Posterior vena cava (tissue), 2 donors: ENCODE measurements around the gene ICA1. TPM values are rescaled to one million over a fixed set of nuclear protein-coding genes. Genes with fewer than 3 reads are reported as not detected.
"Not testable (repeated sequence)": the region's sequence is repeated elsewhere in the genome, so short reads cannot be mapped to it uniquely, and the experiment has no call there.

Experiments used
- DNase-seq: peaks from one replicate; pipeline ENCODE4 v3.0.0-alpha.2; 2020; ENCODE audit warnings: low spot score
- intact Hi-C, 2 donors: fragments of 100-400 bp; cut with DNase I; formaldehyde crosslinking; loops; one replicate each; pipeline versions ENCODE4 v1.14.1 to v1.14.2; 2022 to 2023
- total RNA-seq, 2 donors: library from RNA; stranded (reverse); fragmentation: NEBNext Ultra II Directional; extraction: Animal tissue kit (Norgen Biotek cat#: 25700); gene quantifications; one replicate each; pipeline ENCODE4 v1.2.1, GENCODE V29; 2021
- donor health status: DM: yes; HTN: yes; CAD: no.
- donor health status: DM: yes; HTN: yes; CAD: no.

Gene ICA1
- total RNA-seq, 2 donors from 2014 or later, result 9.4 to 11.8 TPM

DNA sequence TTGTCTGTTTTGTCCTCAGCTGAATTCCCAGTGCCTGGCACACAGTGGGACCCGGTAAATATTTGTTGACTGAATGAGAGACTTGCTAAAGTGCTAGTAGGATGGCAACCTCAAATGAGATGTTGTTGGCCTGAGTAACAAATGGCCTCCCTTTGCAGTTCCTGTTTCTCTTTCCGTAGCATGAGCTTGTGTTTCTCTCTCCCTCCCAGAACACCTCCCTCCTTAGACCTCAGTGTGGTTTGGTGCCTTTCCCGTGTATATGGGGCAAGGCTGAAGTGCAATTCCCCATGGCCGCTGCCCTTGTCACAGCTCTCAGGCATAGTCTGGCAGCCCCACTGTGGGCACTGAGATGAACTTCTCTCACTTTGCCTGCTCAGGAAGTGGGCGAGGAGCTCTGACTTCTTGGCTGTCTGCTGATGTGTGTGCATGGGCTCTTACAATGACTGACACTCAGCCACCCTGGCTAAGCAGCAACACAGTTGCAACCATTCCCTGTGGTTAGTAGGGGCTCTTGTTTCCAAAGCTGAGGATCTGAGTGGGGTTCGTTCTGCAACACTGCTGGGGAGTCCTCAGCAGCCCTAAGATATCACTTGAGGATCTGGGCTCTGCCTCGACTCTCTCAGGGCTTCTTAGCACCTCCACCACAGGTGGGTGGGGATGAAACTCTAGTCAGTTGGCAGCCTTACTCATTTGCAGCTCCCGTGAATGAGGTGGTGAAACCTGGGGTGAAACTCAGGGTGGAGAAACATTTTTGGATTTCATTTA, 136.1 kb downstream of the ICA1 start:
- no peak for DNase-seq
- intact Hi-C loops, result no loop called here

DNA sequence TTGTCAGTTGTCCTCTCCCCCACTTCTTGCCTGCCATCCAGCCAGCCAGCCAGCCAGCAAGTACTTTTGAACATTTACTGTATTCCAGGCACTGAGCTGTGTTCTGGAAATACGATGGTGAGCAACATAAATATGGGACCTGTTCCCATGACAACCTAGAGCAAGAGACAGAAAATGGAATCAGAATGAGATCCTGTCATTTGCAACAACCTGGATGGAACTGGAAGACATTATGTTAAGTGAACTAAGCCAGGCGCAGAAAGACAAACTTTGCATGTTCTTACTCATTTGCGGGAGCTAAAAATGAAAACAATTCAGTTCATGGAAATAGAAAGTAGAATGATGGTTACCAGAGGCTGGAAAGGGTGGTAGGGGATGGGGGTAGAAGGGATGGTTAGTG, 140.7 kb downstream of the ICA1 start:
- no peak for DNase-seq
- intact Hi-C loops, result no loop called here

DNA sequence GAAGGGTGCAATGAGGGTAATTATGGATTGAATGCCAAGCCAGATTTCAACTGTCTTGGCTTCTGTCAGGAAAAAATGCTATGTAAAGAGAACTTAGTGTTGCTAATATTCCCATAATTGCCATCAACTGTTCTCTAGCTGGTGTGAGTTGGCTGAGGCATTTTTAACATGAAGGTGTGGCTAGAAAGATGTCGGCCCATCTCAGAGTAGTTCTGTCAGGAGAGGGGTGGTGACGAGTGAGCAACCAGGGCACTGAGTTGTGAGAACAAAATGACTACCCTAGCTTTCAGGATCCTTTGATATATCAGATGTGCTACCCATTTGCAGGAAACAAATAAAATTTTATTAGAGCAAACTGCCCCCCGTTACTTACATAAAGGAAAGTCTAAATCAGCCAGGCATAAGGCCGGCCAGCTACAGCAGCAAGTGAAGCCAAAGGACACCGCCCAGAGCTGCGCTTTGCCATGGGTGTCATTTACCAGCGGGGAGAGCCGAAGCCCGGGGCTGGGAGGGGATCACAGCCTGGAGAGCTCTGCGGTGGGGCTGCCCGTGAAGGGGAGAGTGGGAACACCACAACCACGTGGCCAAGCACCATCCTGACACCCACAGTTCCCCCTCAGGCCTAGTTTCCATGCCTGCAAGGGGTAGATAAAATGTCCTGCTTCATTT, 141.4 kb downstream of the ICA1 start:
- no peak for DNase-seq
- intact Hi-C loops, result no loop called here

DNA sequence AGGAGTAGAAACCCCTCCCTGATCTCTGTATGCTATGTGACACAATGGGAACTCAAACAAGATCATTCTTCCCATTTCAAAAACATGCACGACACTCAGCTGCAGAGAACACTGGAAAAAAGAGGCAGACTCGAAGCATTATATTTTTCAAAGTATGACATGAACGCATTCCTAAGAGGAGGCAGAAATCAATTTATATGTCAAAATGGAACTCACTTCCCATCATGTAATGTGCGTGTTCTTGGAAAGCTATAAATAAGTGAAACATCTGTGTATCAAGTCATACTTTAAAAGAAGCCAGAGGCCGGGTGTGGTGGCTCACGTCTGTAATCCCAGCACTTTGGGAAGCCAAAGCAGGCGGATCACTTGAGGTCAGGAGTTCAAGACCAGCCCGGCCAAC, 142.7 kb downstream of the ICA1 start:
- no peak for DNase-seq
- intact Hi-C loops, result no loop called here

DNA sequence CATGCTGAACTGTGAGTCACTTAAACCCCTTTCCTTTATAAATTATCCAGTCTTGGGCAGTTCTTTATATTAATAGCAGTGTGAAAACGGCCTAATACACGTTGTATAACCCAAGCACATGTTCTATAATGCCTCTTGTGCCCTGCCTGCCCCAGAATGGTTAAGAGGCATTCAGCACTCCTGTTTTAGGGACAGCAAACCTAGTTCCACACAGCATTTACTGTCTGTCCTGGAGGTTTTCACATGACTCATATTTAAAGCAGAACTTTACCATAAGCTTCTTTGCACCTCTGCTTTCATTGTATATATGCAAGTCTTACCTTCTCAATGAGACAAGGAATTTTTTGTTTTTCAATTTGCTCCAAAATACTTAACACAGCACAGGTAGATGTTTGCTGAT, 144.8 kb downstream of the ICA1 start:
- intact Hi-C loops, result no loop called here
- no peak for DNase-seq

DNA sequence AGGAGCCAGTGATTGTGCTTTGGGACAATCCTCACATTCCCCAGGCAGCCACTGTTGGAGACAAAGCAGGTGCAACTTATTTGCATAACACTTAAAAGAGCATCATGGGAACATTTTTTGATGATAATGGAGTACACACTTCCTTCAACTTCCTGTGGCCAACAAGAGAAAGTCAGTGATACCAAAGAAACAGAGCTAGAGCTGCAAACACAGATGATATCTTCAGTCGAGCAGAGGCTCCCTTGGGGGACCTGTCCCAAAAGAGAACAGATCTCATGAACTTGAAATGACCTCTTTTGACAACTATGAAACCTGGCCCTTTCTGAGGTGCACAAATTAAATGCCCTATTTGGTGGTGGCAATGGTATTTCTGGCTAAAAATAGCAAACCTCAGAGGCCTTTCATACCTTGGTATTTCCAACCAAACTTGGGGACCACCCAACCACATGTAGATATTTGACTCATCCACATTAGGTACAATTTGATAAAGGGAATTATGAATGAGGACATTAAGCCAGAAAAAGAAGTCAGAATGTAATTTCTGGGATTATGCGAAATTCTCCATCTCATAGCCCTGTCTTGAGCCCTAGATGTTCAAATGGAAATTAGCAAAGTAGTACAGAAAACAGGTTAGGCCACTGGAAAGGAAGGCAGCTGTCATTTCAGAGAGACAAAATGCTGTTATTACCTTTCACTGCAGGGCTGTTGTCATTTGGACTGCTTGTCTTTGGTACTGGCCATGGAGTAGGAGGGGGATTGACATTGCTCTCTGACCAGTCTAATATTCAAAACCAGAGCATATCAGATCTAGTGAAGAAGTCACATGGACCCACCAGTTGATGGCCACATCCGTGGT, 146.2 kb downstream of the ICA1 start:
- intact Hi-C loops, result no loop called here
- DNase-seq, result no peak

DNA sequence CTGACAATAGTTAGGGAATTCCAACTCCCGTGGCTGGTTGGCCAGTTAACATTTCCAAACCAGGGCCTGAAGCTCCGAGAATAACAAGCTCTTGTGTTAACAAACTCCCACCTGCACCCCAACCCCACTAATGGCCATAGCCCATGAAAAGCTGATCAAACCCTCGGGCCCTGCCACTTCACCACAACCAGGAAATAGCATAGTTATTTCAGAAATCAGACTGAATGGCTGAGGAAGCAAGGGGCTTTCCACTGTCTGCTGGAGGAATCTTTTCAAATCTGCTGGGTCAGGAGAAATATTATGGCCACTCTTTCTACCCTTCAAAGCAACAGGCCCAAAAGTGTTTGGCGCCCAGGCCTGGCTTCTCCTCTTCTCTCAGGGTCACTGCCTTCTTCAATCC, 147.8 kb downstream of the ICA1 start:
- no peak for DNase-seq
- intact Hi-C loops, result no loop called here

DNA sequence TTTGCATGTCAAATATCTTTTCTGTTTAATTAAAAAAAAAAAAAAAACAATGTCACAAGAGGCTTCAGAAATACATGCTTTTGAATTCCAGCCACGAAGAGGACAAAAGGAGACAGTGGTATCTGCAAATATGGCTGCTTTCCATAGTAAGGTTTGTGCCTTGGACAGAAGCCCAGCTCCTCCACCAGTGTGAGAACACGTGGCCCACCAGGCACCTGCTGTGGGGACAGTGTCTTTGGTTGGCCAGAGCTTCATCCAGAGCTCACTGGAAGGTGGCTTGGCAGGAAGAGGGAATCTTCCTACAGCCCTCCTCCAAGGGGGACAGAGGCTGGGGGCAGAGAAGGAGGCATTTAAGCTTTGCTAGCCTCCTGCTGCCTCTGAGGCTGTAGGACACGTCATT, 148.8 kb downstream of the ICA1 start:
- DNase-seq, result no peak

DNA sequence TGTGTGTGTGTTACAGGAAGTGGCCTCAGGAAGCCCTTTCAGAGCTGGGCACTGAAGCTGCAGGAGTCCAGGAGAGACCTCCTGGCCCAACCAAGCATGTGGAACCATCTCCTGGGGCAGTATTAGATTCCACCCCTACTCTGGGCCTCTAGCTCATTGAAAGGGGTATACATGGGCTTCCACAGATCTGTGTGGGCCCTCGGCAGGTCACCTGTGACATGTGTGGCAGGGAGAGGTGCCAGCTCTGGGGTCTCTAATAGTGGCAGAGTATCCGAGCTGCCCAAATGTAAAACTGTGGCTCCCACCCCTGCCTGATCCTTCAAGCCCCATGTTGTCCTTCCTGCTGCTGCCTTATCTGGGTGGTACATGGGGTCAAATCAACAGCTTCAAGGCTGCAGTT, 149.3 kb downstream of the ICA1 start:
- DNase-seq, result no peak
- intact Hi-C loops, result no loop called here

More for the DNA sequence above, 148.8 kb downstream of the ICA1 start:
- intact Hi-C loops, result no loop called here

DNA sequence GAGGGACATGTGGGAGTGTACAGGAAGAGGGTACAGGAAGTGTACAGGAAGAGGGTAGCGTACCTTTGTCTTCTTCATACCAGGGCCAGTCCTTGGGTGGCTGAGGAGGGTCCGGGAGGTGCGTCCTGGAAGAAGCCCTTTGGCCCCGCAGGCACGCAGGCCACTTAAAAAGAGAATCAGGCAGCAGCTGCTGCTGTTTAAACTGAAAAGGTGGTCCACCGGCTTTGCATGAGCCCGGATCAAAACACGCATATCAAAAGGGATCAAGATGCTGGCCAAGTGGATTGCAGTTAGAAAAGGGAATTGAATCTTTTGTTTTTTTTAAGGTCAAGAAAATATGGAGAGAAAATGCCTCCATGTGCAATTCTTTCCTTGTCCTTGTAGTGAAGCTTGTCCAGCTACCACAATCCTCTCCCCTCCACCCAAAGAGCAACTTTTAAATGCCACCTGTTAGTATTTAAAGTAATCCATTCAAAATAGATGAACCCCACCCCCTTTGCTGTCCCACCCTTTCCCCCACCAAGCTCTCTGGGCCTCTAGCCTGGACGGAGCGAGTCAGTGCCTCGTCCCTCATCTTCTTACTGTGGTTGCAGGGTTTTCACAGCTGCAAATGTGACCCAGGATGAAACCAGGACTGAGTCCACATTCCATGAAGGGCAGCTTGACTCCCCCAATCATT, 150.5 kb downstream of the ICA1 start:
- intact Hi-C loops, result no loop called here

DNA sequence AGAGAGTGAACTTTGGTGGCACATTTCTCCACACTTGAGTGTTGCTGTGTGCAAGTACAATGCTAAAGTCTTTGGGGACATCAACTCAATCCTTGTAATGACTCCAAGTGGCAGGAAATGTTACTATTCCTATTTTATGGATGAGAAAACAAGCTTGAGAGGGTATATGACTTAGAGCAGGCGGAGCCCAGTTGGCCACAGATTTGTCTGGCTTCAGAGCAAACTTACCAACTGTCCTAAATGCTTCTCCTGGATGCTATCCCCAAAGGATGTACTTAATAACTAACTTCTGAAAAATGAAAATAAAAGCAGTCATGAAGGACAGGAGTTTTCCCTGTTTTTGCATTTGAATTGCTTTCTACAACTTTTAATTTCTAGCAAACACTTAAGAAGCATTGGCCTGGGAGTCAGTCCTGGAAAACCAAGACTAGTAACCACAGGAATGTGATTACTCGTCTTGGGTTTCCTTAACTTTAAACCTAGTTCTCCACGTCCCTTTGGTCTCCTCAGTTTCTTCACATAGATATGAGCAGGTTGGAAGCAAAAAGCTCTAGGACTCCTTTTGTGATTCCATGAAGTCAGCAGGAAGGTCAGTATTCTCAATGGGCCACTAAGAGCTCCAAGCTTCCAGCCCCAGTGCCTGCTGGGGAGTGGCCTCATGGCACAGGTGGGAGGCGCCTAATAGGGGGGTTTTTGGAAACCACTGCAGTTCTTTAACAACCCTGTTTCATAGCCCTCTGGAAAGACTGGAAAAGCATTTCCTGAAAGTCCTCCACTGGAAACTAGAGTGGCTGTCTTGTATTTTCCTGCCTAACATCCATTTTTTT, 152.6 kb downstream of the ICA1 start:
- intact Hi-C loops, result no loop called here
- DNase-seq, result no peak

More for the DNA sequence above, 150.5 kb downstream of the ICA1 start:
- DNase-seq, result no peak

DNA sequence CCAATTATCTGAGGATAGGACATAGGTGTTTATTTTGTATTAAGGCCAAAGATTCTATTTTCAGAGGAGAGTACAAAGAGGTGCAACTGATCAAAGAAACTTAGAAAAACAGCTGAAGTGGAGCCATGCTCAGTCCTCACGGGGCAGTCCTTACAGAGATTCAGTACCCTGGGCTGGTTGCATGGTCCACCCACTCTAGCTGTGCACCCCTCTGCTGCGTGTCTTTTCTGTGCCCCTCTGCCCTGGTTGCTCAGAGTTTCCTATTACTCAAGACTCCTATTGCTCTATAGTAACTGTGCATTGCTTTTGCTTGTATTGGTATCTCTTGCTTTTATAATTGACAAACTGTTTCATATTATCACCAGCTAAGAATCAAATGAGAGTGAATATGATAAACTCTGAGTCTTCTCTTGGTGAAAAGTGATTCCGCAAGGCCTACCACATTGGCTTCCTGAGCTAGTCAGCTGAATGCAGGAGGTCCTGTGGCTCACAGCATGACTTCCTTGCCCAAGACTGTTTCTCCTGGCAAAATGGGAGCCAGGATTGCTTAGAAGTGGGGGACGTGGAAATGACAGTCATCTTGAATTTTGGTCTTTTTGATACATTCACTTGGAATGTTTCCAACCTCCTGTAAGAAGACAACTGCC, 156.4 kb downstream of the ICA1 start:
- intact Hi-C loops, result no loop called here
- no peak for DNase-seq

DNA sequence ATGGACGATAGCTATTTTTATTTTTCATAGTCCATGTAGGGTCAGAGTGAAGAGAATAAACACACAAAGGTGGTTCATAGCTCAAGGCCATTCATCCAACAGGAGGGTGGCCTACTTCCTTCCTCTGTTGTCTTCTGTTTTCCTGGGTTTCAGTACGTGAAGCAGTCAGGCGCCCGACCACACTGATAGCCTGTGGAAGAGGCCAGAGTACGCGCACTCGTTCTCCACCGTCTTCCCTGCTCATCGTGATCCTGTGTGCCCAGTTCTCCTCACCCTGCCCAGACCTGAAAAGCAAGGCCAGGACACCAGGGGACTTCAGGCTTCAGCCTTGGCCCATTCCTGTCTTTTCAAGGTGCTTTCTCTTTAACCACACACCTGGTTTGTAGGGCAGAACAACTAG, 158.7 kb downstream of the ICA1 start:
- no peak for DNase-seq
- intact Hi-C loops, result no loop called here

DNA sequence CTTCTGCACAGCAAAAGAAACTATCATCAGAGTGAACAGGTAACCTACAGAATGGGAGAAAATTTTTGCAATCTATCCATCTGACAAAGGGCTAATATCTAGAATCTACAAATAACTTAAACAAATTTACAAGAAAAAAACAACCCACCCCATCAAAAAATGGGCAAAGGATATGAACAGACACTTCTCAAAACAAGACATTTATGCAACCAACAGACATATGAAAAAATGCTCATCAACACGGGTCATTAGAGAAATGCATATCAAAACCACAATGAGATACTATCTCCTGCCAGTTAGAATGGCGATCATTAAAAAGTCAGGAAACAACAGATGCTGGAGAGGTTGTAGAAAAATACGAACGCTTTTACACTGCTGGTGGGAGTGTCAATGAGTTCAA, 160.7 kb downstream of the ICA1 start:
- DNase-seq, intact Hi-C loops: not testable (repeated sequence)

DNA sequence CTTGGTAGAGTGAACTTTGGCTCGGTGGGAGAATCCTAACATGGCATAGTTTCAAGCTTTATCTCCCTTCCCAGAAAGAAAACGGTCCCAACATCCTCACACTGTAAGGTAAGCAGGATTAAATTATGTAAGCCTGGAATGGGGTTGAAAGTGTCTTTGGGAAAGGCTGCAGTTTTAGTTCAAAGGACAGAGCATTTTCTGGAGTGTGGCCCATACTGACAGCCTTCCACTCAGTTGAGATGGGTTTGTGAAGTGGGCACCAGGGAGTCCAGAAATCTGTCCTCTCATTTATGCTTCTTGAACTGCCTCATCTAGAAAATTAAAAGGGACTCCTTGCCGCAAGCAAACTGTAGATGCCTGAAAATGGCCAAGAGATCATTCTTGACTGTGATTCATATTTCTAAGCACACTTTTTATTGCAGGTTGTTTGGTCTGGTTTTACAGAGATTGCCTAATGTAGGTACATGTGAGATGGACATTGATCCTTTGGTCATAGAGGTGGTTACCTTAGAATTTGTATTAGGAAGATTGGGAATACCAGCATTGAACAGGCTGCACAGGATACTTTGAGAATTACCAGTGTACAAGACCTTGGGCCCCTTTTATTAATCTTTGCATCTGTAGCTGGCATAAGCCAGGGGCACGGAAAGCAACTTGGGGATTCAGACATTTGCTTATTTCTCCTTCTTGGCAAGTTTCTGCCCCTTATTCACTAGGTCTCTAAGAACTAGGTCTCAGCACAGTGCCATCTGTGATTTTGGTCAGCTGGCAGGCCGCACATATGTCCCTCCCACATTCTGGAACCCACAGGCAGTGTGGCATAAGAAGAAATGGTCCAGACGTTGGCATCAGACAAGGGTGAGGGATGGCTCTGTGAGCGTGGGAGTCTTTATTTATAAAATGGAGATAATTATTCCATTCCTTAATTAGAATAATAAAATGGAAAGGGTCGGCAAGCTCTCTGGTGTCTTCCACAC, 167.5 kb downstream of the ICA1 start:
- intact Hi-C loops, result no loop called here
- no peak for DNase-seq

DNA sequence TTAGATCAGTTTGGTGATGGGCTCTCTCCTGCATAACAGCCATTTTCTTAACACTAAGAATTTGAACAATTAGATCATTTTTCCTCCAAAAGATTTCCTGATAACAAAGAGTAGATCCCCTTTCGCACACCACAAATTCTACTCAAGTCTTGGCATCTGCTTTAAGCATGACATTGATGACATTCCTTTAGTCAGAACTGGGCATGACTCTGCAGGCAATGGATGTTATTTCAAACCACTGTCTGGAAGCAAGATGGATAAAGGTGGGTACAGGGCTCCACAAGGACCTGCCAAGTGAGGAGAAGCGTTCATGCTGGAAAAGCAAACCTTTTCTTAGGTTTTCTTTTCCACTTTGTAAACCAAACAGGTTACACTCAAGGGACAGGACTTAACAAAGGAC, 169.8 kb downstream of the ICA1 start:
- DNase-seq, result no peak
- intact Hi-C loops, result no loop called here
